HEK293T (cell line): ENCODE data around the gene C2CD4A.

Experiments
- ARNT ChIP-seq: fragments of 450-650 bp; IDR thresholded peaks from 2 replicates; pipeline ENCODE4 v1.6.1; 2017; ENCODE audit warnings: mild to moderate bottlenecking
- BHLHE40 ChIP-seq: fragments of 450-650 bp; IDR thresholded peaks from 2 replicates; pipeline ENCODE4 v1.6.1; 2016; ENCODE audit warnings: mild to moderate bottlenecking, moderate library complexity, borderline replicate concordance
- CTBP1 ChIP-seq: fragments of 450-650 bp; IDR thresholded peaks from 2 replicates; pipeline ENCODE4 v1.6.1; 2016; ENCODE audit warnings: borderline replicate concordance
- ELF4 ChIP-seq: fragments of 450-650 bp; IDR thresholded peaks from 2 replicates; pipeline ENCODE4 v1.6.1; 2017; ENCODE audit warnings: antibody characterized with exemption
- FOXA1 ChIP-seq: fragments of 450-650 bp; IDR thresholded peaks from 2 replicates; pipeline ENCODE4 v1.6.1; 2016; ENCODE audit warnings: mild to moderate bottlenecking
- FOXK2 ChIP-seq: fragments of 450-650 bp; IDR thresholded peaks from 2 replicates; pipeline ENCODE4 v1.6.1; 2016; ENCODE audit warnings: mild to moderate bottlenecking
- FOXM1 ChIP-seq: fragments of 450-650 bp; IDR thresholded peaks from 2 replicates; pipeline ENCODE4 v1.6.1; 2017; ENCODE audit warnings: mild to moderate bottlenecking, borderline replicate concordance
- HDGF ChIP-seq: fragments of 450-650 bp; IDR thresholded peaks from 2 replicates; pipeline ENCODE4 v1.6.1; 2017; ENCODE audit warnings: antibody characterized with exemption, borderline replicate concordance
- L3MBTL2 ChIP-seq: fragments of 450-650 bp; conservative IDR thresholded peaks from 2 replicates; pipeline ENCODE4 v1.6.1; 2016; ENCODE audit warnings: mild to moderate bottlenecking
- NFRKB ChIP-seq: fragments of 450-650 bp; IDR thresholded peaks from 2 replicates; pipeline ENCODE4 v1.6.1; 2016; ENCODE audit warnings: mild to moderate bottlenecking, moderate library complexity
- SP1 ChIP-seq: fragments of 450-650 bp; IDR thresholded peaks from 2 replicates; pipeline ENCODE4 v1.6.1; 2017
- SUZ12 ChIP-seq: fragments of 450-650 bp; IDR thresholded peaks from 2 replicates; pipeline ENCODE4 v1.6.1; 2016; ENCODE audit warnings: mild to moderate bottlenecking
- TARDBP ChIP-seq: fragments of 450-650 bp; IDR thresholded peaks from 2 replicates; pipeline ENCODE4 v1.6.1; 2016
- TF ChIP-seq, protein P1 (sequence below): fragments of 450-650 bp; IDR thresholded peaks from 2 replicates; pipeline ENCODE4 v1.6.1; 2016

DNA sequence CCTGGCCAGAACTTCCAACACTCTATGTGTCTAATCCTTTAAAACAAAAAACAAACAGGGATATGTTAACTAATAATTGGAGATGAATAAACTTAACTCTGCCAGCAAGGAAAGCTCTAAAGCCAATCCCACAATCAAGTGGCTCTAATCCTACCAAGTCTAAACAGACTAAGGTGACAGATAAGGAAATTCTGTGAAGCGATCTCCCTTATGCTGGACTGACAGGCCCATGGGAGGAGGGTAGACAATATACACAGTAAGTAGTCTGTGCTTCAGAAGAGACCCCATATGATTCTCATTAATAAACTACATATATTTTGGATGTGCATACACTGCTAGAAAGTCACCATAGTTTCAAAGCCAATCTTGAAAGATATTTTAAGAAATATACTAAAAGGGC is 16.7 kb upstream of the C2CD4A start:
- no peak for TF ChIP-seq ARNT
- no peak for TF ChIP-seq SP1
- TF ChIP-seq HDGF, result no peak
- TF ChIP-seq FOXM1, result no peak
- TF ChIP-seq FOXA1, result no peak
- no peak for TF ChIP-seq FOXK2
- TF ChIP-seq CTBP1, result no peak
- TF ChIP-seq, protein P1, sequence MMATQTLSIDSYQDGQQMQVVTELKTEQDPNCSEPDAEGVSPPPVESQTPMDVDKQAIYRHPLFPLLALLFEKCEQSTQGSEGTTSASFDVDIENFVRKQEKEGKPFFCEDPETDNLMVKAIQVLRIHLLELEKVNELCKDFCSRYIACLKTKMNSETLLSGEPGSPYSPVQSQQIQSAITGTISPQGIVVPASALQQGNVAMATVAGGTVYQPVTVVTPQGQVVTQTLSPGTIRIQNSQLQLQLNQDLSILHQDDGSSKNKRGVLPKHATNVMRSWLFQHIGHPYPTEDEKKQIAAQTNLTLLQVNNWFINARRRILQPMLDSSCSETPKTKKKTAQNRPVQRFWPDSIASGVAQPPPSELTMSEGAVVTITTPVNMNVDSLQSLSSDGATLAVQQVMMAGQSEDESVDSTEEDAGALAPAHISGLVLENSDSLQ, result no peak
- no peak for TF ChIP-seq BHLHE40
- TF ChIP-seq ELF4, result no peak
- TF ChIP-seq SUZ12, result no peak
- no peak for TF ChIP-seq TARDBP
- TF ChIP-seq NFRKB, result no peak
- TF ChIP-seq L3MBTL2, result no peak
